Measurements from ENCODE around the gene SLC25A21.

Gene SLC25A21

GRCh38 chr14:36975834-36976233, 196.6 kb downstream of the SLC25A21 start:
- no peak overlapping the region for H3K4me3 ChIP-seq (replicated peaks; ENCODE audit: low read depth, low read length)
- TF ChIP-seq, protein P1, sequence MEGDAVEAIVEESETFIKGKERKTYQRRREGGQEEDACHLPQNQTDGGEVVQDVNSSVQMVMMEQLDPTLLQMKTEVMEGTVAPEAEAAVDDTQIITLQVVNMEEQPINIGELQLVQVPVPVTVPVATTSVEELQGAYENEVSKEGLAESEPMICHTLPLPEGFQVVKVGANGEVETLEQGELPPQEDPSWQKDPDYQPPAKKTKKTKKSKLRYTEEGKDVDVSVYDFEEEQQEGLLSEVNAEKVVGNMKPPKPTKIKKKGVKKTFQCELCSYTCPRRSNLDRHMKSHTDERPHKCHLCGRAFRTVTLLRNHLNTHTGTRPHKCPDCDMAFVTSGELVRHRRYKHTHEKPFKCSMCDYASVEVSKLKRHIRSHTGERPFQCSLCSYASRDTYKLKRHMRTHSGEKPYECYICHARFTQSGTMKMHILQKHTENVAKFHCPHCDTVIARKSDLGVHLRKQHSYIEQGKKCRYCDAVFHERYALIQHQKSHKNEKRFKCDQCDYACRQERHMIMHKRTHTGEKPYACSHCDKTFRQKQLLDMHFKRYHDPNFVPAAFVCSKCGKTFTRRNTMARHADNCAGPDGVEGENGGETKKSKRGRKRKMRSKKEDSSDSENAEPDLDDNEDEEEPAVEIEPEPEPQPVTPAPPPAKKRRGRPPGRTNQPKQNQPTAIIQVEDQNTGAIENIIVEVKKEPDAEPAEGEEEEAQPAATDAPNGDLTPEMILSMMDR (IDR thresholded peaks at IDR 0.05; ENCODE audit: low read depth, low read length, missing control alignments) = no peak
- DNase-seq (ENCODE audit: extremely low read depth, low read depth) = no peak

- H3K4me3 ChIP-seq (replicated peaks; ENCODE audit: low read depth, low read length) = no peak overlapping the region
- no peak for DNase-seq (ENCODE audit: extremely low read depth, low read depth)
- TF ChIP-seq, protein P1 (IDR thresholded peaks at IDR 0.05; ENCODE audit: low read depth, low read length, missing control alignments) = no peak
Measured at GRCh38 chr14:36974985-36975384, 197.4 kb downstream of the SLC25A21 start.

GRCh38 chr14:36973806-36974442, 198.5 kb downstream of the SLC25A21 start:
- H3K4me3 ChIP-seq (replicated peaks; ENCODE audit: low read depth, low read length) = no peak overlapping the region
- no peak for DNase-seq (ENCODE audit: extremely low read depth, low read depth)
- TF ChIP-seq, protein P1 (IDR thresholded peaks at IDR 0.05; ENCODE audit: low read depth, low read length, missing control alignments) = no peak

DNA sequence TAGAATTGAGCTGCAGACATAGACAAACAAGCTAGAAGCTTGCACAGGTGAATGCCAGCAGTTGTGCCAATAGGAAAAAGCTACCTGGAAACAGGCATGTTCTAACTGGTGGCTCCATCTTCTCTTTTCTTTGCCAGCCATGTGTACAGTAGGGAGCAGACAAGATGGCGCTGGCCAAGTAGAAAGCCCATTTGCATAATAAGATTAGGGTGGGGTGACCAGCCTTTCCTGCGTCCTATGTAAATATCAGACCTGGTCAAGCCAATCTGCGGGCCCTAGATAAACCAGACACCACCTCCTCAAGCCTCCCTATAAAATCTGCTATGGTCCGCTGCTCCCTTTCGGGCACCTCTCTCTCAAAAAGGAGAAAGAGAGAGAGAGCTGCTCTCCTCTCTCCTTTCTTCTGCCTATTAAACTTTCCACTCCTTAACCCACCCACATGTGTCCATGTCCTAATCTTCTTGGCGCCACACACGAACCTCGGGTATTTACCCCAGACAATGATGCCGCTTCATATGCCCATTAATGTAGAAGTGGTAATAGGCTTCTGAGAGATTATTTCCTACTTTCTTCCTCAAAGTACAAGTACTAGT, 201.0 kb downstream of the SLC25A21 start:
- TF ChIP-seq, protein P1 (IDR thresholded peaks at IDR 0.05; ENCODE audit: low read depth, low read length, missing control alignments) = no peak
- no peak for DNase-seq (ENCODE audit: extremely low read depth, low read depth)
- H3K4me3 ChIP-seq (replicated peaks; ENCODE audit: low read depth, low read length) = no peak overlapping the region

DNA sequence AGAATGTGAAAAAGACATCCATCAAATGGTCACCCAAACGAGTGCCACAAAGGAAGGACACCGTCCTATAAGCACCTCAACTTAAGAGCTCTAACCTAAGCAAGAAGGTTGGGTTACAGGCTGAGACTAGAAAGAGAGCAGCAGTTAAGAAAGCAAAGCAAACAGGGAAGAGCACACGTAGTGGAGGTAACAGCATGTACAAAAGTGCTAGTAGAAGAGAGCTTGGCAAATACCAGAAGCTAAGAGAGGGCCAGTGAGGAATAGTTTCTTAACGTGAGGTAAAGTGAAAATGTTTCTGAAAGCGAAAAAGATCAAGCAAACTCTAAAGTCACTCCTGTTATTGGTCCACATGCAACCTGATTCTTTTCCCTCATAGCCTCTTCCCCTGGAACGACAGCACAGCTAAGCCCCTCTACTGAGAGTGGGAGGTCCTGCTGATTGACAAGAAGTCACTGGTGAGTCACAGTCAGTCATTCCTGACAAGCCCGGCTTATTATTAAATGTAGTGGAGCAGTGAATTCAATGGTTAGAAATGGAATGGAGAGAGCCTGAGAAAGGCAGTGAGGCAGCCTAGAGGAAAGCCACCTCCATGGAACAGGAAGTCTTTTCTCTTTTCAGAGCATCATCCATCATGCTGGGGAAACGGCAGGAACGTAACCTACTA, 204.4 kb downstream of the SLC25A21 start:
- H3K4me3 ChIP-seq (replicated peaks; ENCODE audit: low read depth, low read length) = no peak overlapping the region
- TF ChIP-seq, protein P1 (IDR thresholded peaks at IDR 0.05; ENCODE audit: low read depth, low read length, missing control alignments) = no peak
- DNase-seq (ENCODE audit: extremely low read depth, low read depth) = no peak

- no peak for DNase-seq (ENCODE audit: extremely low read depth, low read depth)
- TF ChIP-seq, protein P1 (IDR thresholded peaks at IDR 0.05; ENCODE audit: low read depth, low read length, missing control alignments) = no peak
- no peak overlapping the region for H3K4me3 ChIP-seq (replicated peaks; ENCODE audit: low read depth, low read length)
Measured at GRCh38 chr14:36955967-36956366, 216.4 kb downstream of the SLC25A21 start.

Data from HFF-Myc (cell line).